HCT116 (cell line): ENCODE data around the gene OGA. TPM values are rescaled to one million over a fixed set of nuclear protein-coding genes. Genes with fewer than 3 reads are reported as not detected.
A peak's percentile ranks its signal among the peaks of the same experiment; 100 is the strongest.

Source experiments
- ATAC-seq: fragments of 200-7000 bp; cut with Tn5 transposase; 2 replicates; pipeline ENCODE4 v1.9.1; 2020; ENCODE audit warnings: mild to moderate bottlenecking, moderate library complexity
- BruUV-seq: library from RNA; stranded (reverse); fragments of 400-500 nt; replicated peaks from 2 replicates; lab custom pipeline; 2021; lab: Mats Ljungman, UMichigan
- CTCF ChIA-PET: fragments of 300-600 bp; sonication (Branson Sonifier 250); formaldehyde crosslinking; loops from one replicate; lab custom pipeline; 2021; ENCODE audit warnings: antibody characterized with exemption; lab: Charles Lee
- POLR2A ChIA-PET: fragments of 300-600, 350-600 bp; sonication (Branson Sonifier 250); formaldehyde crosslinking; loops from one replicate; lab custom pipeline; 2021; ENCODE audit warnings: antibody characterized with exemption; lab: Charles Lee
- RAD21 ChIA-PET, 2 experiments: fragments of 300-600 bp; sonication (Branson Sonifier 250); formaldehyde crosslinking; loops; one replicate each; lab custom pipeline; 2023; ENCODE audit warnings: low total read pairs in 2 of 2; ENCODE audit not compliant: uncharacterized antibody in 2 of 2, unreplicated experiment in 2 of 2, low non-redundant PET in 1 of 2; lab: Charles Lee
- DNase-seq: peaks from one replicate; pipeline ENCODE4 v3.0.0-alpha.2; 2010; ENCODE audit warnings: low read depth, low spot score
- H2AFZ ChIP-seq: fragments of 200-600 bp; shearing (Covaris generic), sonication (generic); 2 replicates; pipeline ENCODE4 v1.6.1; 2017; ENCODE audit warnings: low read depth, mixed run types, mixed read lengths, antibody characterized with exemption, low read length; ENCODE audit not compliant: poor library complexity, severe bottlenecking
- H3K27ac ChIP-seq: 2 replicates; pipeline ENCODE4 v1.5.1; 2012; ENCODE audit warnings: low read depth, low read length
- H3K27me3 ChIP-seq: fragments of 200-600 bp; sonication (generic); 2 replicates; pipeline ENCODE4 v1.6.1; 2016; ENCODE audit warnings: mixed run types, low read length, mixed read lengths; ENCODE audit not compliant: insufficient read depth
- H3K36me3 ChIP-seq, 2 experiments: fragments of 200-500 bp in 1 of 2; fragments of 200-600 bp in 1 of 2; sonication (Bioruptor generic) in 1 of 2; sonication (generic) in 1 of 2; 2 replicates each; pipeline versions ENCODE4 v1.5.1 to v1.6.1; 2014 to 2016; ENCODE audit warnings: low read length in 2 of 2, inconsistent platforms in 1 of 2, mixed read lengths in 1 of 2, mixed run types in 1 of 2; ENCODE audit not compliant: insufficient read depth in 2 of 2, control insufficient read depth in 1 of 2
- H3K4me1 ChIP-seq, 2 experiments: fragments of 200-600 bp in 1 of 2; sonication (generic) in 1 of 2; 2 replicates each; pipeline versions ENCODE4 v1.5.1 to v1.6.1; 2012 to 2017; ENCODE audit warnings: low read length in 2 of 2, inconsistent platforms in 1 of 2, mild to moderate bottlenecking in 1 of 2, mixed read lengths in 1 of 2, mixed run types in 1 of 2, moderate library complexity in 1 of 2; ENCODE audit not compliant: insufficient read depth in 2 of 2, control insufficient read depth in 1 of 2
- H3K4me2 ChIP-seq: fragments of 200-600 bp; sonication (generic); 2 replicates; pipeline ENCODE4 v1.6.1; 2017; ENCODE audit warnings: mixed run types, low read length, mixed read lengths
- H3K4me3 ChIP-seq, 2 experiments: fragments of 200-600 bp in 1 of 2; sonication (generic) in 1 of 2; replicated peaks in 1 of 2; 2 replicates each; pipeline ENCODE4 v1.5.1; 2011 to 2016; ENCODE audit warnings: low read length in 2 of 2, control low read depth in 1 of 2, low read depth in 1 of 2, mild to moderate bottlenecking in 1 of 2, mixed read lengths in 1 of 2, mixed run types in 1 of 2
- H3K79me2 ChIP-seq: fragments of 200-600 bp; sonication (generic); 2 replicates; pipeline ENCODE4 v1.6.1; 2017; ENCODE audit warnings: mild to moderate bottlenecking, mixed run types, low read length, moderate library complexity, mixed read lengths; ENCODE audit not compliant: insufficient read depth
- H3K9ac ChIP-seq: fragments of 200-600 bp; sonication (generic); 2 replicates; pipeline ENCODE4 v1.6.1; 2016; ENCODE audit warnings: low read length, mixed read lengths
- H3K9me2 ChIP-seq: fragments of 200-600 bp; sonication (generic), shearing (Covaris generic); 2 replicates; pipeline ENCODE4 v1.6.1; 2017; ENCODE audit warnings: mixed run types, mild to moderate bottlenecking, moderate library complexity; ENCODE audit not compliant: insufficient read depth
- H3K9me3 ChIP-seq, 2 experiments: fragments of 200-500 bp in 1 of 2; fragments of 200-600 bp in 1 of 2; sonication (Bioruptor generic) in 1 of 2; sonication (generic) in 1 of 2; 2 replicates each; pipeline ENCODE4 v1.6.1; 2014 to 2017; ENCODE audit warnings: low read length in 2 of 2, mixed read lengths in 2 of 2, inconsistent platforms in 1 of 2, low read depth in 1 of 2, mild to moderate bottlenecking in 1 of 2, mixed run types in 1 of 2, moderate library complexity in 1 of 2; ENCODE audit not compliant: control insufficient read depth in 1 of 2, insufficient read depth in 1 of 2
- H4K20me1 ChIP-seq: fragments of 200-600 bp; sonication (generic), shearing (Covaris generic); 2 replicates; pipeline ENCODE4 v1.6.1; 2017; ENCODE audit warnings: mixed run types, mild to moderate bottlenecking, moderate library complexity; ENCODE audit not compliant: insufficient read depth
- CBX3 ChIP-seq: IDR thresholded peaks from 2 replicates; pipeline ENCODE4 v1.6.1; 2012; ENCODE audit warnings: low read depth
- CEBPB ChIP-seq: IDR thresholded peaks from 2 replicates; pipeline ENCODE4 v1.6.1; 2012; ENCODE audit warnings: low read depth
- EGR1 ChIP-seq: IDR thresholded peaks from 2 replicates; pipeline ENCODE4 v1.6.1; 2012; ENCODE audit warnings: low read depth
- EZH2phosphoT487 ChIP-seq: fragments of 200-600 bp; IDR thresholded peaks from 2 replicates; pipeline ENCODE4 v1.6.1; 2018; ENCODE audit warnings: antibody characterized with exemption, borderline replicate concordance
- FOSL1 ChIP-seq: IDR thresholded peaks from 2 replicates; pipeline ENCODE4 v1.6.1; 2012; ENCODE audit warnings: low read depth
- JUND ChIP-seq: IDR thresholded peaks from 2 replicates; pipeline ENCODE4 v1.6.1; 2012
- POLR2A ChIP-seq: IDR thresholded peaks from 2 replicates; pipeline ENCODE4 v1.7.0; 2011; ENCODE audit warnings: borderline replicate concordance; ENCODE audit not compliant: insufficient read depth, insufficient read length; ENCODE audit errors: extremely low read depth
- RAD21 ChIP-seq: IDR thresholded peaks from 2 replicates; pipeline ENCODE4 v1.6.1; 2012; ENCODE audit warnings: low read depth, mild to moderate bottlenecking
- SIN3A ChIP-seq: IDR thresholded peaks from 2 replicates; pipeline ENCODE4 v1.6.1; 2012; ENCODE audit warnings: low read depth
- SP1 ChIP-seq: IDR thresholded peaks from 2 replicates; pipeline ENCODE4 v1.6.1; 2012; ENCODE audit warnings: low read depth
- SRF ChIP-seq: IDR thresholded peaks from 2 replicates; pipeline ENCODE4 v1.6.1; 2012; ENCODE audit warnings: low read depth
- intact Hi-C: fragments of 100-400 bp; cut with micrococcal nuclease; formaldehyde crosslinking; loops from 2 replicates; pipeline ENCODE4 v1.10.0; 2022
- total RNA-seq: library from RNA; stranded (reverse); gene quantifications from one replicate; pipeline ENCODE4 v1.2.1, GENCODE V29; 2021; ENCODE audit not compliant: unreplicated experiment
- TF ChIP-seq, protein P1 (sequence below): IDR thresholded peaks from 2 replicates; pipeline ENCODE4 v1.6.1; 2012
- TF ChIP-seq, protein P2 (sequence below): IDR thresholded peaks from 2 replicates; pipeline ENCODE4 v1.6.1; 2011; ENCODE audit warnings: mild to moderate bottlenecking, low read length, moderate library complexity; ENCODE audit not compliant: insufficient replicate concordance; ENCODE audit errors: extremely low read depth
- TF ChIP-seq, protein P3 (sequence below): IDR thresholded peaks from 2 replicates; pipeline ENCODE4 v1.6.1; 2012
- TF ChIP-seq, protein P4 (sequence below), 3 experiments: fragments of 200-600 bp in 1 of 3; sonication (generic) in 1 of 3; IDR thresholded peaks in 2 of 3; conservative IDR thresholded peaks in 1 of 3; 2 replicates each; pipeline ENCODE4 v1.5.1; 2012 to 2017; ENCODE audit warnings: low read depth in 2 of 3, low read length in 2 of 3, antibody characterized with exemption in 1 of 3, borderline replicate concordance in 1 of 3, control low read depth in 1 of 3, mild to moderate bottlenecking in 1 of 3, mixed read lengths in 1 of 3, mixed run types in 1 of 3, moderate library complexity in 1 of 3; ENCODE audit not compliant: insufficient read depth in 1 of 3

Gene OGA
- total RNA-seq, 1 experiment from 2014 or later, result 127 TPM

DNA sequence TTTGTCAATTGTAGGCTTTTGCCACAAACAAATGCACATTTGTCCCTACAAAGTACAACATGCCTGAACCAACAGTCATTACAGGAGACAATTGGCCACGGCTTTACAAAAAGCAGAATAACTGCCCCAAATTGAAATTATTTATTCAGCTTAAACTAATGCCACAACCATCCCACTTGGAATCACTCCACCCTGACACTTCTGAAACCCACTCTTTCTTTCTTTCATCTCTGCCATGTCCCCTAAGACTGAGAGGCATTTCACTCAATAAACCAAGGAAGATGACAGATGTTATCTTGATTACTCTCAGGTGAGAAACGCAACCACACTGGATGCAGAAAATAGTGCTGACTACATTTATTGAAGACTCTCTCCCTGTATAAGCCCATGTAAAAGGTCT is 32.4 kb downstream of the OGA start:
- intact Hi-C loops, result no loop called here
- Histone ChIP-seq H3K9me3 (no peaks in the 10 kb centered on the region), H3K27ac (no peak overlapping the region), H3K27me3 (no peaks in the 10 kb centered on the region), H2AFZ (no peak overlapping the region), H3K4me2 (no peak overlapping the region), H3K9ac (no peak overlapping the region), H3K36me3 (peaks cover 34 to 44% of the 10 kb centered on the region in 2 experiments), H3K9me2 (no peaks in the 10 kb centered on the region)
- POLR2A ChIA-PET, result no interaction called here
- TF ChIP-seq, protein P1, sequence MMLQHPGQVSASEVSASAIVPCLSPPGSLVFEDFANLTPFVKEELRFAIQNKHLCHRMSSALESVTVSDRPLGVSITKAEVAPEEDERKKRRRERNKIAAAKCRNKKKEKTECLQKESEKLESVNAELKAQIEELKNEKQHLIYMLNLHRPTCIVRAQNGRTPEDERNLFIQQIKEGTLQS, result no peak
- TF ChIP-seq EGR1, result no peak
- TF ChIP-seq, protein P2, sequence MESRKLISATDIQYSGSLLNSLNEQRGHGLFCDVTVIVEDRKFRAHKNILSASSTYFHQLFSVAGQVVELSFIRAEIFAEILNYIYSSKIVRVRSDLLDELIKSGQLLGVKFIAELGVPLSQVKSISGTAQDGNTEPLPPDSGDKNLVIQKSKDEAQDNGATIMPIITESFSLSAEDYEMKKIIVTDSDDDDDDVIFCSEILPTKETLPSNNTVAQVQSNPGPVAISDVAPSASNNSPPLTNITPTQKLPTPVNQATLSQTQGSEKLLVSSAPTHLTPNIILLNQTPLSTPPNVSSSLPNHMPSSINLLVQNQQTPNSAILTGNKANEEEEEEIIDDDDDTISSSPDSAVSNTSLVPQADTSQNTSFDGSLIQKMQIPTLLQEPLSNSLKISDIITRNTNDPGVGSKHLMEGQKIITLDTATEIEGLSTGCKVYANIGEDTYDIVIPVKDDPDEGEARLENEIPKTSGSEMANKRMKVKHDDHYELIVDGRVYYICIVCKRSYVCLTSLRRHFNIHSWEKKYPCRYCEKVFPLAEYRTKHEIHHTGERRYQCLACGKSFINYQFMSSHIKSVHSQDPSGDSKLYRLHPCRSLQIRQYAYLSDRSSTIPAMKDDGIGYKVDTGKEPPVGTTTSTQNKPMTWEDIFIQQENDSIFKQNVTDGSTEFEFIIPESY, result no peak
- no peak for TF ChIP-seq FOSL1
- TF ChIP-seq CBX3, result no peak
- no peak for TF ChIP-seq JUND
- TF ChIP-seq SIN3A, result no peak
- TF ChIP-seq CEBPB, result no peak
- TF ChIP-seq RAD21, result no peak
- TF ChIP-seq SP1, result no peak
- TF ChIP-seq, protein P3, sequence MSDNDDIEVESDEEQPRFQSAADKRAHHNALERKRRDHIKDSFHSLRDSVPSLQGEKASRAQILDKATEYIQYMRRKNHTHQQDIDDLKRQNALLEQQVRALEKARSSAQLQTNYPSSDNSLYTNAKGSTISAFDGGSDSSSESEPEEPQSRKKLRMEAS, result no peak
- no peak for TF ChIP-seq SRF
- TF ChIP-seq EZH2phosphoT487, result no peak
- TF ChIP-seq, protein P4, sequence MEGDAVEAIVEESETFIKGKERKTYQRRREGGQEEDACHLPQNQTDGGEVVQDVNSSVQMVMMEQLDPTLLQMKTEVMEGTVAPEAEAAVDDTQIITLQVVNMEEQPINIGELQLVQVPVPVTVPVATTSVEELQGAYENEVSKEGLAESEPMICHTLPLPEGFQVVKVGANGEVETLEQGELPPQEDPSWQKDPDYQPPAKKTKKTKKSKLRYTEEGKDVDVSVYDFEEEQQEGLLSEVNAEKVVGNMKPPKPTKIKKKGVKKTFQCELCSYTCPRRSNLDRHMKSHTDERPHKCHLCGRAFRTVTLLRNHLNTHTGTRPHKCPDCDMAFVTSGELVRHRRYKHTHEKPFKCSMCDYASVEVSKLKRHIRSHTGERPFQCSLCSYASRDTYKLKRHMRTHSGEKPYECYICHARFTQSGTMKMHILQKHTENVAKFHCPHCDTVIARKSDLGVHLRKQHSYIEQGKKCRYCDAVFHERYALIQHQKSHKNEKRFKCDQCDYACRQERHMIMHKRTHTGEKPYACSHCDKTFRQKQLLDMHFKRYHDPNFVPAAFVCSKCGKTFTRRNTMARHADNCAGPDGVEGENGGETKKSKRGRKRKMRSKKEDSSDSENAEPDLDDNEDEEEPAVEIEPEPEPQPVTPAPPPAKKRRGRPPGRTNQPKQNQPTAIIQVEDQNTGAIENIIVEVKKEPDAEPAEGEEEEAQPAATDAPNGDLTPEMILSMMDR (IDR thresholded peaks at IDR 0.05 in 2 of 3, conservative IDR thresholded peaks at IDR 0.05 in 1 of 3; ENCODE audit: borderline replicate concordance in 1 of 3, insufficient read depth in 1 of 3, low read depth in 2 of 3, low read length in 2 of 3), result no peak
- no peak for TF ChIP-seq POLR2A
- TF ChIP-seq, all 23 proteins: peak for 0
- CTCF ChIA-PET, result no interaction called here
- BruUV-seq, result TSS peak; percentile 3
- RAD21 ChIA-PET, result no interaction called here
- Histone ChIP-seq H3K4me1 (peaks cover 10 to 30% of the 10 kb centered on the region in 2 experiments), H3K4me3 (no peak overlapping the region), H4K20me1 (no peaks in the 10 kb centered on the region), H3K79me2 (peaks cover 33% of the 10 kb centered on the region)
- ATAC-seq, result no peak
- DNase-seq, result no peak
